AG09319 (cell line): Measurements from ENCODE around the gene STX18.
A peak's percentile ranks its signal among the peaks of the same experiment; 100 is the strongest.

ENCODE experiments used
- DNase-seq: peaks from one replicate; pipeline ENCODE4 v3.0.0-alpha.2; 2010; ENCODE audit warnings: low read depth; ENCODE audit errors: extremely low read depth
- CTCF ChIP-seq: IDR thresholded peaks from 2 replicates; pipeline ENCODE4 v1.5.1; 2011; ENCODE audit warnings: low read depth, mild to moderate bottlenecking, inconsistent platforms, low read length, moderate library complexity

The STX18 gene

DNA sequence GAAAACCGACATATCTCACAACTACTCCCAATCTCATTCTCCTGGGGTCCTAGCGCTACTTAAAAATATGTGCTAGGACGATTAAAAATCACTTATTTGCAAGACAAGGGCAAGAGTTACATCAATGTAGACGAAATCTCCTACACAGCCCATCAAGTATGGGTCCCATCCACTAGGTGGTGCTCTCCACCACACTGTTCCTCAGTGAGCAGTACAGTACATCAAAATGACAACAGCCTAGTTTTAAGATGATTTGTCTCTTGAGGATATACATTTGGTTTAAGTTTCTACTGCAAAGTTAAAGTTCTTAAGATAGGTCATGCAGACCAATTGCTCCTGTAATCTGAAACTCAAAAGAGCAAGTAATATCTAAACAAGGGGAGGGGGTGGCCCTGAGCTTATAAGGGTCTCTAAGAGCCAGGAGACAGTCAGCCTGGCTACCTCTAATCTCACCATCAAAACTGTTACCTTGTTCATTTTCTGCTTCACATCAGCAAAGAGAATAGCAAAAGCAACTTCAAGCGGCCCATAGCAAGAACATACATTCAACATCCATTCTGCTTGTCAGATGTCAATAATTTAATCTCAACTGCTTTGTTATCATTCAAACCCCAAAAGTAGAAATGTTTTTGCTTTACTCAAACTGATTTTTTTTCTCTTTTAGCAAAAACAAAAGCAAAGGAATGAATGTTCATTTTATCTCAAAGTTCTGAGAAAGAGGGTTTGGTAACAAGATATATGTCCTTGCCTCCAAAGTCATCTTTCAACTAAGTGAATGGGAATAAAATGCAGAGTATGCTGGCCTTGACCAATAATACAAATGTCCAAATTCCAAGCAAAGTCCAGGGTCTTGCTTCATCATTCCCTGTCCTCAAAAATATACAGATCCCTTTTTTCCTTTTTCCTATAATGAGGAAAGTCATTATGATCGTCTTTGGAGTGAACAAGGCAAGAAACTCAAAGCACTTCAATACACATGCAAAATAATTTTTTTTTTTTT lies 53.1 kb downstream of the STX18 start:
- peak; percentile 70 for DNase-seq
- TF ChIP-seq CTCF, result peak; percentile 94

DNA sequence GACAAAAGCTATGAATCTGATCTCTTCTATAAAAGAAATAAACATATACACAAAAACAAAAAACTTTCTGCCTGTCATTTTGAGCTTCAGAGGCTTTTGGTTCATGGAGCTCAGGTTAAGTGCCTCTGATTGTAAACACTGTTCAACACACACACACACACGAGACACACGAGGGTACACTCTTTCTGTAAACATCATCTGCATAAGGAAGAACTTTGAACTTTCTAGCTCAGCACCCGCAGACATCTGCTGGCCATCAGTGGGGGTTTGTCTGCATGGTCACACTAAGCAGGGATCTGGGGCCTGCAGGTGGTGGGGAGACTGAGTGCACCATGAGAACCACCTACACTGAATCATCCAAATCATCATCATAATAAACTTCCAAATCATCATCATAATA lies 54.9 kb downstream of the STX18 start:
- DNase-seq, result no peak
- TF ChIP-seq CTCF, result no peak

DNA sequence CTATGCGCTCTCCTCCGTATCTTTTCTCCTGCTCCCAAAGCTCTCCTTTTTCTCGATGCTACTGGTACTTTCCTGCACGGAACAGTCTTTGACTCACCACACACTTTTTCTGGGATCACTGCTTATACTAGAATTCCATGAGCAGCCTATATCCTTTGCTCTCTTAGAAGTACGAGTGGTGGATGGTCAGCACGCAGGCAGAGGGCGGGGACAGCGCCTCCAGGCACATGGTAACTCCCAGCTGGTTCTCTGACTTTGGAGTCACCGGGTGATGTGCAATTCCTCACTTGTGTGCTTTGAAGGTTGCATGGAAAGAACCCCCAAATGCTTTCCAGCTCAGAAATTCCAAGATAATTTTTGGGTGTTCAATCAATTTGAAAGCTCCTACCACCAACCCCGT lies 56.0 kb downstream of the STX18 start:
- TF ChIP-seq CTCF, result no peak
- no peak for DNase-seq

DNA sequence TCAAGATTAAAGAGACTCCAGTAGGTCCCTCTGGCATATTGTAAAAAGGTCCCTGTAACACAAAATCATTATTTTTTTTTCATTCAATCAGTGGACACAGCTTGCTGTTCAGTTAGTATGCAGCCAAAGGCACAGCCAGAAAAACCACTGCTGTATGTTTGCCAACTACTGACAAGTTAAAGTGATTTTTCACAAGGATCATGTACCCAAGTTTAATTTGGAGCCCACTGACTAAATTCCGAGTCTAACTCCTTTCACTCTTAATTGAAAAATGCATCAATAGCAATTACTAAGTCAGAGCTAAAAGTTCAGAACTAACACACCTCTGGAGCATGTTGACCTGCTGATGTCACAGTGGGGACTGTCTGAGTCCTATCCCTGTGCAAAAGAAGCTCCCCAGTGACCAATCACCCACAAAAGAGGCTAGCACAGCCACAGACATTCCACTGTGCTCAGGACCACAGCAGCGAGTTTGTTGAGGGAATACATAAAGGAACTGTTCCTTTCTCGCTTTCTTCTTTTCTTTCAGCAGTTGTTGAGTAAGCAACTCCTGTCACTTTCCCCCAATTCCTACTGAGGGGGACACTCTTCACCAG lies 60.4 kb downstream of the STX18 start:
- no peak for DNase-seq
- no peak for TF ChIP-seq CTCF

DNA sequence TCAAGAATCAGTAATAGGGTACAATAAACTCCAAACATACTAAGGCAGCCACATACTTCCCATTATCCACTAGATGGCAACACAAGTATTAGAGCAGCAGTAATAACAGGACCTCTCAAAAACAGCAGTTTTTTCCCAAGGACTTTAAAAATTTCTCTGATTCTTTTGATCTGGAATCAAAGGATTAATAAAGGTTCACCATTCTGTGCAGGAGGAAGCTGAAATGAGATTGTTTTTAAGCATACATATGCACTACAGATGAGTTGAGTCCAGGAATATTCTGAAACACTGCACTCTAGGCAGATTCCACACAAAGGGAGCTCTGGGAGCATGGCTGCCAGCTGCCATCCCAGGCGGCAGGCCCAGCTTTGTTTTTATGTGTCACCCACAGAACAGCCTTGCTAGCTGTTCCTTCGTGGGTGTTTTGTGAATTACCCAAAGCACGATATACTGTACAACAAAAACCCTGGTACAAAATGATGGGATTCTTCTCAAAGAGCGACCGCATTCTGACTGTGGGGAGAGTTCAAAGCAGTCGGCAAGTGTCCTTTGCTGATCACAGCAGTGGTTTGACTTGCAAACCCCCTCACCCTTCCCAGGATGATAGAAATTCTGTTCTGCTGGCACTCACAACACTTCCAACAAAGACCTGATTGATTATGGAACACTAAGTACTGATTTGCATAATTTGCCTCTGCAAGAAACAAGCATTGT lies 61.0 kb downstream of the STX18 start:
- TF ChIP-seq CTCF, result peak; percentile 66
- no peak for DNase-seq

DNA sequence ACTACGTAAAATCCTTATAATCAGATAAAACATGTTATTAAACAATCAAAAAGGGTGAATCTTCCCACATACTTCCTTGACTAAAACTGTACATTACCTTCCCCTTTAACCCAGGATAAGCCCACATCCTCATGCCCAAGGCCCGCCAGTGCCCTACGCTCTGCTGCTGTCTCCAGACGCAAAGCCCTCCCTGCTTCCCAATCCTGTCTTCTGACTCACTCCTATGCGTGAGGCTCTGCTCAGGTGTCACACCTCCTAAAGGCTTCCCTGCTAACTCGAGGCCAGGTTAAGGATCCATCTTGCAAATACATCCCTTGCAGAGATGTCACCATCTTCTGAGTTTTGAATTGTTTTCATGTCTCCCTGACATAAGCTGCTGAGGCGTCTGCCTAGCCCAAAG lies 61.6 kb downstream of the STX18 start:
- no peak for DNase-seq
- TF ChIP-seq CTCF, result no peak
